HG02798 (cell line): ENCODE results near the gene CEACAM16.
A peak's percentile ranks its signal among the peaks of the same experiment; 100 is the strongest.

Experiments
- ATAC-seq: cut with Tn5 transposase; IDR thresholded peaks from one replicate; pipeline ENCODE4 v1.9.1; 2021; ENCODE audit warnings: mild to moderate bottlenecking; ENCODE audit not compliant: unreplicated experiment, poor library complexity

CEACAM16 gene

GRCh38 chr19:44741841-44742329 is 42.9 kb downstream of the CEACAM16 start:
- no peak for ATAC-seq

GRCh38 chr19:44742330-44743061 is 43.5 kb downstream of the CEACAM16 start:
- ATAC-seq: no peak

- no peak for ATAC-seq
Measured at GRCh38 chr19:44744871-44745332, 46.0 kb downstream of the CEACAM16 start.

GRCh38 chr19:44745341-44745831 is 46.4 kb downstream of the CEACAM16 start:
- no peak for ATAC-seq

GRCh38 chr19:44745887-44746600 is 47.1 kb downstream of the CEACAM16 start:
- no peak for ATAC-seq

- no peak for ATAC-seq
Measured at GRCh38 chr19:44746616-44746945, 47.6 kb downstream of the CEACAM16 start.

GRCh38 chr19:44746946-44747738 is 48.2 kb downstream of the CEACAM16 start:
- peak; percentile 52 for ATAC-seq

GRCh38 chr19:44747739-44748425 is 48.9 kb downstream of the CEACAM16 start:
- peak; percentile 1 for ATAC-seq

- ATAC-seq: peak; percentile 46
Measured at GRCh38 chr19:44748426-44749254, 49.7 kb downstream of the CEACAM16 start, which contains the start of gene BCL3. TSS of gene BCL3 (plus strand) at chr19:44748708. CDS start at chr19:44748791, 83 bp downstream.

GRCh38 chr19:44749292-44749691 is 50.3 kb downstream of the CEACAM16 start:
- no peak for ATAC-seq

GRCh38 chr19:44749994-44750393 is 51.0 kb downstream of the CEACAM16 start:
- no peak for ATAC-seq

- no peak for ATAC-seq
Measured at GRCh38 chr19:44752123-44752815, 53.3 kb downstream of the CEACAM16 start.

- ATAC-seq: peak; percentile 80
Measured at GRCh38 chr19:44752816-44753625, 54.1 kb downstream of the CEACAM16 start.

- ATAC-seq: no peak
Measured at GRCh38 chr19:44753626-44753931, 54.6 kb downstream of the CEACAM16 start.

- ATAC-seq: peak; percentile 38
Measured at GRCh38 chr19:44753932-44754749, 55.2 kb downstream of the CEACAM16 start.

- no peak for ATAC-seq
Measured at GRCh38 chr19:44754750-44755080, 55.8 kb downstream of the CEACAM16 start.

- no peak for ATAC-seq
Measured at GRCh38 chr19:44755219-44755618, 56.3 kb downstream of the CEACAM16 start.
